ENCODE results near the gene DUSP10.

DUSP10 gene

DNA sequence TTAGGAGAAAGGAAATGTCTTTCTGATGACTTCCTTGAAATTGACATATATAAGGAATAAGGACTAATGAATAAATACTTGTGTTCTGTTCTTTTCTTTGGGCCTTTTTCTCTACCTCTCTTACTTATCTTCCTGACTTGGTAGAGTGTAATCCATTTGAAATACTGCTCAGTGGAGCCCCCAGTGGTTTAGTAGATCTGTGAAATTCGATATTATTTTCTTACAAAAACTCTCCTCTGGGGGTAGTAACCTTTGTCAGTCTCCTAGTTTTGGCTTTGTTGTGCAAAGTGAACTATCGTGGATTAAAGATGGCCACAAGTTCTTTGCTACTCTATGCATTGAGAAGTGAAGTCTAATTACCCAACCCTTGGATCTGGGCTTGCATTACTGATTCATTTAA is 48.8 kb downstream of the DUSP10 start:
- no peak for DNase-seq (ENCODE audit: low read depth)

DNA sequence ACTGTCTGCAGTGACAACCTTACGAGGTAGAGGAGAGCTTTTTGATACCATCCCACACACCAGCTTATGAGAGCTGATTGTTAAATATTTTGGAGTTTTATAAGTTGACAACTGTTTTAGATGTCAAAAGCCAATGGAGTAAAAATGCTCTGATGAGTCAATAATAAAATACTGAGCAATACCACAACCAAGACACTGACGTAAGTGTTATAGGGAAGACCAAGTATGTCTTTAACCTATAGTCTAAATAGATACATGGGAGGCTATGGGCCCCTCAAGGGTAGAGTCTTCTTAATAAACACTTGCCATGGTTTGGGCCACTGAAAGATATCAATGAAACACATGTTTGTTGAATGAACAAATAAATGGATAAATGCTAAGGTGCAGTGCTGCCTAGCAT is 49.2 kb downstream of the DUSP10 start:
- DNase-seq (ENCODE audit: low read depth) = no peak

DNA sequence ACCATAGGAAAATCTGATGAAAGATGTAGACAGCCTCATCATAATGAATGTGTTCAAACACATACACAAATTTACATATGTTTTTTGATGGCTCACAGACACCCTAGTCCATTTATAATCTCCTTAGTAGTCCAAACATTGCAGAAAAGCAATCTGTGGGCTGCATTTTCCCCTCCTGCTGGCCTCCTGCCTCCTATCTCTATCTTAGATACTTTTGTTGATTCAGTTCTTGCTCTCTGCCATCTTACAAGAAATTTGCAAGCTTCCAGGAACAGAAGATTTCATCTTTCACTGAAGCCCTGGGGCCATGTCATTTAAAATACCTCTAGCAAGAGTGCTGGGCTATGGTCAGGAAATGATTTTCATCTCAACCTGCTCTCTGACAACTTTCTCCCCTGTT is 50.6 kb downstream of the DUSP10 start:
- DNase-seq (ENCODE audit: low read depth) = no peak

DNA sequence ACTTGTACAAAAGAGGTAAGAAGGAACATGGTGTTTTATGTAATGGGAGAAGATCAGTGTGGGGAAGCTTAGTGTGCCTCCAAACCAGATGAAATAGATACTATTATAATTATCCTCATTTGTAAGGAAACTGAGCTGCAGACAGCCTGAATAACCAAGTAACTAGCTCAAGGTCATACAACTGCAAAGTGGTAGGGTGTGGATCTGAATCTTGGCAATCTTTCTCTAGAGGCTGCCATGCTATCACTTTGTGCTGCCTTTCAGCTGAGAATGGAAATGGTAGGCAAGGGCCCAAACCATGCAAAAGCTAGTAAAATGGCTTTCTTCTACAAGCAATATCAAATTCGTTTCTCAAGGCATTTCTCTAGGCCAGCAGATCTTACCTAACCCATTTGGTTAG is 51.0 kb downstream of the DUSP10 start:
- no peak for DNase-seq (ENCODE audit: low read depth)

DNA sequence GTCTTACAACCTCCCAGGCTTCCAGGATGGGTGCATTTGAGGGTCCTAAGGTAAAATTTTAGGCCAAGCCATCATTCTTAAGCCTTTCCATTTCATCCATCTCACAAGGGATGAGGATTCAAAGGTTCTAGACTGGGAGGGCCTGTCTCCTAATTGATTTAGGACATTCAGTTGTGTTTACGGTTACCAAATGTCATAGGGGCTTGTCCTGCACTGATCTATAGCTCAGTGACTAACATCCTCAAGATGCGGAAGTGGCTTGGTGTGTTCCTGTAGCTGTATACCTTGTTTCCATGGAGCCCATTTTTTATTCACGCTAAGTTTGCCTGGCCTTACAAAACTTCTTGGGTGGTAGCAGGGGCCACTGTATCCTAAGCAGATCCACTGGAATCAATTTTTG is 52.8 kb downstream of the DUSP10 start:
- no peak for DNase-seq (ENCODE audit: low read depth)

DNA sequence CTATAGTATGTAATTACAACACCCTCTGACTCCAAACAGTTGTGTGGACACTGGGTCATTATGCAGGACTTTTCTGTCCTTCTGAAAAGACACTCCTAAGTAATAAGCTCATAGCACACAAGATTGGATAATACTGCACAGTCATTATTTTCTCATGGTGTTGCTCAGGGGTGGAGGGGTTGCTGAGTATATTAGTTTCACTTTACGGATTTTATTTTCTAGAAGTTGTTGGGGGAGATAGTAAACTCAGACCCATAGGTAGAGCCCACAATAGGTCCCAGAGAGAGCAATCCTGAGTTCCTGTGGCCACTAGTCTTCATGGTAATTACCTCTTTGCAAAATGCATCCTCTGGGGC is 53.4 kb downstream of the DUSP10 start:
- no peak for DNase-seq (ENCODE audit: low read depth)

DNA sequence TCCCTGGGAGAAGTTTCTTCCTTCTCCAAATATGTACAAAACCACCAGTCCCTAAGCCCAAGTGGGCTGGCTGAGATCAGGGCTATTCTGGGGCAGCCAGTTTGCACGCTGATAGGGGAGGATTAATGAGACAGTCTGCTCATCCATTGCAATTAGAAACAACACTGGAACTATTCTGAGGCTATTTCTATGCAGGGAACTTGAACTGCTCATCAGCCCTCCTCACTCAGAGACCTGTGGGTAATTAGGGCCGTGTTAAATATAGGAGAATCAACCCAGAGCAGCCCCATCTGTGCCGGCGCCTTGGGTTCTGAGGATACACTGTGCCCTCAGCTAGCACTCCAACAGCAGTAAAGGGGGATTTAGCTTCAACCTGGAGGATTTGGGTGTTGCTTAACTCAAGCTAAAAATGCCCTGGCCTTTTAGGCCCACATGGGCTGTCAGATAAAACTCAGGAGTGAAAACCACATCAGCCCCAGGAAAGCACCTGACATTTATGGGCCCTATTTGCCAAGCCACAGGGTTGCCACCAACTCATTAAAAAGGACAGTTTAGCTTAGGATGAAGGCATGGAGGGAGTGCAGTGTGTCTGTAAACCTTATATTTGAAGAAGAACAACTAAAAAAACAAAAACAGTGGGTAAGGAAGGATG is 53.9 kb downstream of the DUSP10 start:
- no peak for DNase-seq (ENCODE audit: low read depth)

DNA sequence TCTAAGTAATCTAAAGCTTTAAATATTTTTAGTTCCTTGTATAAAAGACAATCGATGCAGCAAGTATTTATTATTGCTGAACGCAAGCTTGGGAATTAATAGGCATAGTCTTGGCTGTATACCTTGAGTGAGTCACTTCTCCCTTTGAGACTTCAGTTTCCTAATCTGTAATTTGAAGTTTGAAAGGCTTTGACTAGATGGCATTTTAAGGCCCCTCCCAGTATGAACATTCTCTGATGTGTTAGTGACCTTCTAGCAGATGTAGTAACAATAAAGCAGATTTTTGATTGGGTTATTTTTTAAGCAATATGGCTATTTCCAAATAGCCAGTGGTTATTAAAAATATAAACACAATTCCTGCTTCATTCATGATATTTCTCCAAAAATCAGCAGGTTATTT is 58.2 kb downstream of the DUSP10 start:
- no peak for DNase-seq (ENCODE audit: low read depth)

DNA sequence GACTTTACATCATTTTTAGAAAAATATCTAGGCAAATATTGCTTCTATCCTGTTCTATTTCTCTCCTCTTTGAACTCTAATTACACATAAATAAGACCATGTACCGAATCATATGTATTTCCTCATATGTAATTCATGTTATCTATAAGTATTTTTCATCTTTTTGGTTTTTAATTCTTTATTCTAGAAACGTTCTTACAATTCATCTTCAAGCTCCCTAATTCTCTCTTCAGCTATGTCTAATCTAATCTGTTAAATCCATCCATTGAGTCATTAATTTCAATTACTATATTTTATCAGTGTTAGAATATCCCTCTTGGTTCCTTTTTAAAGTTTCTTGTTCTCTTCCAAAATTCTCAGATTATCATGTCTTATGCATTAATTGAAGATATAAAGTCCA is 61.8 kb downstream of the DUSP10 start:
- DNase-seq (ENCODE audit: low read depth) = no peak

DNA sequence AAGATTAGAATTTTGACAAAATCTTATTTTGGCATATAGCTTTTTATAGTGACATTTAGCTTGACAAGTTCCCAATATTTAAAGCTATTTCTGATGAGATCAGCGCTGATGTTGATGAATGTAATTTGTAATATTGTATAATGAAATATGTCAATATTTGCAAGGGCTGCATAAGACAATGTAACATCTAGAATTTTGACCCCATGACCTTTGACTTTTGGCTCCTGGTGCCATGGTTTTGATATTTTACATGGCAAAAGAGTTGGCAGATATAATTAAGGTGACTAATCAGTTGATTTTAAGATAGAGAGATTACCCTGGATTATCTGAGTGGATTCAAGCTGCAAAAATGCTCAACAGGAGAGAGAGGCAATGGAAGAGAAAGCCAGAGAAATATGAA is 63.9 kb downstream of the DUSP10 start:
- DNase-seq (ENCODE audit: low read depth) = no peak

DNA sequence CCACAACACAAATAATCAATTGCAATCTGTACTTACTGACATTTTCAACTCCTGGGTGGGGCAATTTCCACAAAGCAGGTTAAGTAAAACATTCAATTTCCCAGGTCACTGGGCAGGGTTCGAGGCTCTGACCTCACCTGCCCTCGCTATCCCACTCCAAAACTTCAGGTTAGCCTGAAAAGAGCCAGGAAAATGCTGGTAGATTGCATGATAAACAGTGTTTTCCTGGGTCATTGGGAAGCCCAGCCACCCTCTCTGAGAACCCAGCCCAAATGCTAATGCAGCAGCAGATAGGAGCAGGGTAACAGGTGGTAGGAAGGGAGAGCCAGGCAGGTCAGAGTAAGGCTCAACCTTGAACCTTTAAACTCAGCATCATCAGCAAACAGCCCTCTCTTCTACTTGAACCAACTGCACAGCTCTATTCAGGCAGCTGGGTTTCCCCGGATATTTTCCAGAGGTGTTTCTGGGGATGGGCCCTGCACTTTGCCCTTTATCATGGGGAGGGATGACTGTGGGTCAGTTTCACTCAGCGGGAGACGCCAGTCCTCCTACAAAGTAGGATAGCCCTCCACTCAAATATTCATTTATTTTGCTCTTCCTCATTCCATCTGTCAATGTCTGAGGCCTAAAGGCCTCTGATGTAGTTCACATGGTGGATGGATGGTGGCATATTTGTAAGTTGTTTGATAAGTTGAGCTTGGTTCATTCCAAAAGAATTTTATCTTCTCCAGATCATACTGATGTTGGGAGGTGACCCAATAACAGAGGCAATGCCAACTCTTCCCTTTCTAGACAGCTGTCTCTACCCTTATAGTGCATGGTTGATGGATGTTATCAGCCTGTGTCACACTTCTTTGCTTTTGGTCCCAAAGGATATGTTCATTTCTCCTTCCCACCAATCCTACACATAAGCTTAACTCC is 65.7 kb downstream of the DUSP10 start:
- no peak for DNase-seq (ENCODE audit: low read depth)

DNA sequence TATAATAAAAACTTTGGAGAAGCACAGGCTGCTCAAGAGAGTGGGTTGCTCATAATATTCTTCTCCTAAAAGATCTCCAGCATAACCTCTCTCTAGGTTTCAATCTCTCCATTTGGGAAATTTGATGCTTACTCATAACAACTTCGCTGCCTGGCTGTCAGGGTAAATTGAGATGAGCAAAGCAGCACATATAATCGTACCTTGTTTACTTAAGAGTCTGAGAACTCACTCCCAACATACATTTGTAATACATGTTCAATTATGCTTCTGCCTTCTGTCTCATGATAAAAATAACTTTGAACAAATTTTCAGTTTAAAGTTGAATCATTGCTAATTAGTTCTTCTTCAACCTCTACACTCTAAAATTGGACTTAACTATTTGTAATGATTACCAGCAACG is 68.9 kb downstream of the DUSP10 start:
- no peak for DNase-seq (ENCODE audit: low read depth)

DNA sequence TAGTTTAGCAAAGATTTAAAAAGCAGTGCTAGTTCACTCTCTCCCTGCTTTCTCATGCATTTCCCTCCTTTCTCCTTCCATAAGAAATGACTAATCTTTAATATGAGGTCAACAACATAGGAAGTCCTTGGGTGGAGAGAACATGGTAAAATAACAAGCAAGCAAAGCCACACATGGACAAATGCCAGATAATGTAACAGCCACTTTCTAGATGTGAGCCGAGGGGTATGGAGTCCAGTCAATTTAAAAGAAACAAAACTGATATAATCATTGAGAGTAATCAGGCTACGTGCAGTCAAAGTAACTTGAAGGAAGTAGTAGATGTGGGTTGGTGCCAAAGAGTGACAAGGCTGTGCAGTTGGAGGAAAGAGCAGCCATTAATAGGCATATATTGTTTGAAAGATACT is 69.6 kb downstream of the DUSP10 start:
- peak; percentile 33 for DNase-seq (ENCODE audit: low read depth)

DNA sequence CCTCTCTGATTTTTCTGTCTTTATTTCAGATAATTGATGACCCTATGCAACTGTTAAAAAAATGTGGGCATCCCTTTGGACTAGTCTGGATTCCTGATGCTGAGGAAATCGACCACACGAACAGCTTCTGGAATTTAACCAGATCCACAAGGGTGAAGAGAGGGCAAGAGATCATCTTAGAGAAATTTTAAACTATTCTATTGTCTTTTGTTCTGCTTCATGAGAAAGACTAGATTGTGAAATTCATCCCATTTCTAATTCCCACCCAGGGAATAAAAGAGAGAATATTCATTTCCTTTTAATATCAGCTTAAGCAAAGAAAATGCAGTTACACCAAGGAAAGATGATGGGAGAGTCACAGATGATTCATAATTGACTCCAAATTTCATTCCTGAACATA is 71.8 kb downstream of the DUSP10 start:
- no peak for DNase-seq (ENCODE audit: low read depth)

DNA sequence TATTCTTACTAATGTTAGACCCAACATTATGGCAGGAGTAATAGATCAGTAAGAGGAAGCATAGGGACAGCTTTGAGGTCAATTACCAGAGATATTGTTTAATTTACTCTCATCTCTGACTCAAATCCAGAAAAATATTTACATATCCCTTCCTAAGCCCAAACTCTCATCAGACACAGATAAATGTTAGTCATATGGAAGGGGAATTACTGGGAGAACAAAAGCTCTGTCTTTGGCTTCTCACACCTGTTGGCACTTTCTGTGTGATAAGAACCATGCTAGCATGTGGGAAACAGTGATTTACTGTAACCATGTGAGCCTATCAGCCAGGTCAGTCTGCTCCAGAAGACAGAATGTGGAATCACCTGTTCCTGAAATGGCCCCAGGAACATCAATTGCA is 72.4 kb downstream of the DUSP10 start:
- no peak for DNase-seq (ENCODE audit: low read depth)

DNA sequence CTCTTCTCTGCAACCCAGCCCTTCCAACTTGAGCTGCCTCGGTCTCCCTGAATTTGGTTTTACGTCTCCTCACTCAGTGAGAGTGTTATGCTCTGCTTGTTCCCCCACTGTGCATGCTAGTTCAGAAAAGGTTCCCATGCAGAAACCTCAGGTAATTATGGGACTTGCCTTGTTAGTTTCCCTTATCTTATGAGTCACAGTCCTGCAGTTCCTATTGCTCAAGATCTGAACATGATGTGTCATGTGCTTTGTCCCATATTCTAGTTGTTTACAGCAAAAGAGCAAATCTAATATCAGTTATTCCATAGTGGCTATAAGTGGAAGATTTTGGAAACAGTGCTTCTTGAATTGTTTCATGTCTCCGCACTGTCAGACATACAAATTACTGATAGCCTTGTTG is 74.4 kb downstream of the DUSP10 start:
- DNase-seq (ENCODE audit: low read depth) = no peak

DNA sequence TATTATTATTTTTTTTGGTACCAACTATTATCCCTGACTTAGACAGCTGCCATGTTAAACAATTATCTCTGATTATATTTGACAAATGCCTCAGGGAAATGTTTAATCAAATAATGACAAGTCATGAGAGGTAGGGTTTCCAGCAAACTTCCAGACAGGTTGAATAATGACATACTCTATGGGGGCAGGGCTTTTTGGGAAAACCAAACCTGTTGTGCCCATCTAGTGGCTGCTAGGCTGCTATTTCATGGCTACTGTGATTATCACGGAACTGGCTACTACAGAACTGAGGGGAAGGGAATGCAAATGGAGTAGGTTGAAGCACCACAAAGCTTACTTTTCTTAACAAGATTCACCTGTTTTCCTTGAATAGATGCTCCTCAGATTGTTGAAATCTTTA is 77.6 kb downstream of the DUSP10 start:
- DNase-seq (ENCODE audit: low read depth) = no peak

DNA sequence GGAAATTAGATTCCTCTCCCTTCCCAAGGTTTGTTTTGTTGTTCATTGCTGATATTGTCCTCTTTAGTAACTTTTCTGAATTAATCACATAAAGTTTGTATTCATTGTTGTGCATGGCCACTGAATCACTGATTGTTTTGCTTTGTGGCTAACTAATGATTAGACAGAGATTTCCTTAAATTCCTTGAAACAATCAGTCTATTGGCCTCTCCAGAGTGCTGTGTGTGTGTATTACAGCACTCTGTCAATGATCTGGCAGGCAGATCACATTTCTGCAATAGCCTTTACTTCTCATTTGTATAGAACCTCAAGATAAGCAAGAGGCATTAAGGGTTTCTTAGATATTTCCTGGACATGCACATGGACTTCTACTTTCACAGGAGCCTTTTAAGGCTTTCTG is 78.6 kb downstream of the DUSP10 start:
- no peak for DNase-seq (ENCODE audit: low read depth)

DNA sequence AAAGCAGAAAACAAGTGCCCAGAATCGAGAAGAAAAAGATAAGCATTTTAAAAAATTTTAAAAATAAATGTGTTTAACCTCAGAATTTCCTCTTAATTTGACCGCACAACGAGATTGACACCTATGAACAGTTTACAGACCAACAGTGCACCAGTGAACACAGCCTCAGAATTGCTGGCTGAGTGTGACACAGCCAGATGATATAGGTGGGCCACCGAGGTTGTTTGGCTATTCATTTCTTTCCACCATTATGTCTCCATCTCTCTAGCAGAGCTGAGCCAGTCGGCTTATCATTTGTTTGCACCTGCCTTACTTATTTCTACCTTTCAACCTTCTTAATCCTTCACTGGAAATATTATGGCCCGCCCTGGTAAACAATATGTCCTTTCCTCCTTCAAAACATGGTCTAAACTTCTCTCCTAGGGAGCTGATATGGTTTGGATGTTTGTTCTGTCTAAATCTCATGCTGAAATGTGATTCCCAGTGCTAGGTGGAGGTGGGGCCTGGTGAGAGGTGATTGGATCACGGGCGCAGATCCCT is 86.1 kb downstream of the DUSP10 start:
- no peak for DNase-seq (ENCODE audit: low read depth)

Measured in fibroblast of the conjunctiva (primary cell).